ENCODE measurements around the gene ADAMTS13. TPM values are rescaled to one million over a fixed set of nuclear protein-coding genes. Genes with fewer than 3 reads are reported as not detected.

ADAMTS13 gene
- total RNA-seq, 4 donors from 2014 or later = 1.8 to 4.9 (median 3.8) TPM; not detected in 1

DNA sequence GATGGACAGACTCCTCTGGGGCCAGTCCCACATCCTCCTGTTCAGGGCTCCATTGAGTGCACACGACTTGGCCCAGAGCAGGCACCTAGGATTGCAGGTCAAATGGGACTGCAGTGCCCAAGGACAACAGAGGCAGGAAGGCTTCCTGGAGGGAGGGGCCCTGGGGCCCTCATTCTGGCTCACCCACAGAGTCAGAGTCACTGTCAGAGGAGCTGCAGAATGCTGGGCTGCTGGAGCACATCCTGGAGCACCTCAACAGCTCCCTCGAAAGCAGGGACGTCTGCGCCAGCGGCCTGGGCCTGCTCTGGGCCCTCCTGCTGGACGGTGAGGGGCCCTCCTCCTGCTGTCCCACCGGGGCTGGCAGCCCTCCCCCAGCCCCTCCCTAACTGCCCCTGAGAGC is 19.5 kb upstream of the ADAMTS13 start:
- Histone ChIP-seq H3K36me3 (no peaks in the 10 kb centered on the region), H3K4me3 (no peak overlapping the region), H3K4me1 (no peaks in the 10 kb centered on the region), H3K27me3 (no peaks in the 10 kb centered on the region), H3K27ac (no peak overlapping the region), H3K9me3 (no peaks in the 10 kb centered on the region)
- intact Hi-C loops (cut with DNase I; ENCODE audit: low total_unique reads) = no loop called here
- TF ChIP-seq, protein P1, sequence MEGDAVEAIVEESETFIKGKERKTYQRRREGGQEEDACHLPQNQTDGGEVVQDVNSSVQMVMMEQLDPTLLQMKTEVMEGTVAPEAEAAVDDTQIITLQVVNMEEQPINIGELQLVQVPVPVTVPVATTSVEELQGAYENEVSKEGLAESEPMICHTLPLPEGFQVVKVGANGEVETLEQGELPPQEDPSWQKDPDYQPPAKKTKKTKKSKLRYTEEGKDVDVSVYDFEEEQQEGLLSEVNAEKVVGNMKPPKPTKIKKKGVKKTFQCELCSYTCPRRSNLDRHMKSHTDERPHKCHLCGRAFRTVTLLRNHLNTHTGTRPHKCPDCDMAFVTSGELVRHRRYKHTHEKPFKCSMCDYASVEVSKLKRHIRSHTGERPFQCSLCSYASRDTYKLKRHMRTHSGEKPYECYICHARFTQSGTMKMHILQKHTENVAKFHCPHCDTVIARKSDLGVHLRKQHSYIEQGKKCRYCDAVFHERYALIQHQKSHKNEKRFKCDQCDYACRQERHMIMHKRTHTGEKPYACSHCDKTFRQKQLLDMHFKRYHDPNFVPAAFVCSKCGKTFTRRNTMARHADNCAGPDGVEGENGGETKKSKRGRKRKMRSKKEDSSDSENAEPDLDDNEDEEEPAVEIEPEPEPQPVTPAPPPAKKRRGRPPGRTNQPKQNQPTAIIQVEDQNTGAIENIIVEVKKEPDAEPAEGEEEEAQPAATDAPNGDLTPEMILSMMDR (IDR thresholded peaks at IDR 0.05) = no peak
- no peak for DNase-seq

DNA sequence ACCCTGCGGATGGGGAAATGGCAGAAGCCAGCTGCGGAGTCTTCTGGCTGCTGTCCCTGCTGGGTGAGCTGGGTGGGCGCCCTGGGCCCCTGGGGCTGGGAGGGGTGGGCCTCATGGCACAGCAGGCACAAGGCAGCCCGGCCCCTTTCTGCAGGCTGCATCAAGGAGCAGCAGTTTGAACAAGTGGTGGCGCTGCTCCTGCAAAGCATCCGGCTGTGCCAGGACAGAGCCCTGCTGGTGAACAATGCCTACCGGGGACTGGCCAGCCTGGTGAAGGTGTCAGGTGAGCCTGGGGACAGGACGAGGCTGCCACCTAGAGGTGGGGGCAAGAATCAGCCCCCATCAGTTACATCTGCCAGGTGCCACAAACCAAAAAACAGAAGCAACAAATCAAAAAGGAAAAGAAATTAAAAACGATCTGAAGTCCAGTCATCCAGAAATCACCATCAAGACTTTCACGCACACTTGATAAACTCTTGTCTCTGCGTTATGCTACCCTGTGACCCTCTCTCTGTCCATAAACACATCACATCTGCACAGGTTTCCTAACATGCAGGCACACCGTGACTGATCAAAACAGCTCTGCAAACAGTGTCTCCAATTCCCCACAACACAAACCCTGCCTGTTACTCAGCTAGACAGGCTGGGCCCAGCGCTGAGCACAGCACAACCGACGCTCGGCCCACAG is 18.3 kb upstream of the ADAMTS13 start:
- Histone ChIP-seq H3K27me3 (no peaks in the 10 kb centered on the region), H3K4me3 (no peak overlapping the region), H3K9me3 (no peaks in the 10 kb centered on the region), H3K27ac (no peak overlapping the region), H3K36me3 (no peaks in the 10 kb centered on the region), H3K4me1 (no peaks in the 10 kb centered on the region)
- DNase-seq = no peak
- TF ChIP-seq POLR2A (IDR thresholded peaks at IDR 0.05) = no peak
- TF ChIP-seq, protein P1 (IDR thresholded peaks at IDR 0.05) = peak in 2 of 4 experiments; percentile 17 to 21
- intact Hi-C loops (cut with DNase I; ENCODE audit: low total_unique reads) = no loop called here

DNA sequence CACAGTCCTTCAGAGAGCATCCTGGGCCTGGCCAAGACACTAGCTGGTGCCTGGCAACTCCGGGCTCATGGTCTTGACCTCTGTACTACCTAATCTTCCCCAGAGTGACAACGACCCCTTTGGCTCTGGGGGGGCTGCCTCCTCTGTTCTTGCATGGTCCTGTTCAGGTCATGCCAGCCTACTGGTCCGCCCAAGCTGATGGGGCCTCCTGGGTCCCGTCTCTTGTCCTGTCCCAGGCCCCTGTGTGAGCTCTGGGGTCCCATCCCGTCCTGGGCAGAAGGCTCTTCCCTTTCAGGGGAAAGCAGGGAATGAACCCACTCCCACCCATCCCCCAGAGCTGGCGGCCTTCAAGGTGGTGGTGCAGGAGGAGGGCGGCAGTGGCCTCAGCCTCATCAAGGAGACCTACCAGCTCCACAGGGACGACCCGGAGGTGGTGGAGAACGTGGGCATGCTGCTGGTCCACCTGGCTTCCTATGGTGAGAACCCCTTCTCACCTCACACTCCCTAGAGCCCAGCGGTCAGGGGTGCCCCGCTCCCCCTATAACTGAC is 17.6 kb upstream of the ADAMTS13 start:
- H3K36me3 ChIP-seq = no peaks in the 10 kb centered on the region
- no peak overlapping the region for H3K27ac ChIP-seq
- DNase-seq = no peak
- no peak for TF ChIP-seq POLR2A (IDR thresholded peaks at IDR 0.05)
- TF ChIP-seq, protein P1 (IDR thresholded peaks at IDR 0.05) = no peak
- no peaks in the 10 kb centered on the region for H3K4me1 ChIP-seq
- intact Hi-C loops (cut with DNase I; ENCODE audit: low total_unique reads) = loop anchor here (5.0 kb wide), 1 partner anchor 83 kb away; no protein-coding TSS in a partner anchor
- H3K4me3 ChIP-seq = no peak overlapping the region
- H3K9me3 ChIP-seq = no peaks in the 10 kb centered on the region
- no peaks in the 10 kb centered on the region for H3K27me3 ChIP-seq

DNA sequence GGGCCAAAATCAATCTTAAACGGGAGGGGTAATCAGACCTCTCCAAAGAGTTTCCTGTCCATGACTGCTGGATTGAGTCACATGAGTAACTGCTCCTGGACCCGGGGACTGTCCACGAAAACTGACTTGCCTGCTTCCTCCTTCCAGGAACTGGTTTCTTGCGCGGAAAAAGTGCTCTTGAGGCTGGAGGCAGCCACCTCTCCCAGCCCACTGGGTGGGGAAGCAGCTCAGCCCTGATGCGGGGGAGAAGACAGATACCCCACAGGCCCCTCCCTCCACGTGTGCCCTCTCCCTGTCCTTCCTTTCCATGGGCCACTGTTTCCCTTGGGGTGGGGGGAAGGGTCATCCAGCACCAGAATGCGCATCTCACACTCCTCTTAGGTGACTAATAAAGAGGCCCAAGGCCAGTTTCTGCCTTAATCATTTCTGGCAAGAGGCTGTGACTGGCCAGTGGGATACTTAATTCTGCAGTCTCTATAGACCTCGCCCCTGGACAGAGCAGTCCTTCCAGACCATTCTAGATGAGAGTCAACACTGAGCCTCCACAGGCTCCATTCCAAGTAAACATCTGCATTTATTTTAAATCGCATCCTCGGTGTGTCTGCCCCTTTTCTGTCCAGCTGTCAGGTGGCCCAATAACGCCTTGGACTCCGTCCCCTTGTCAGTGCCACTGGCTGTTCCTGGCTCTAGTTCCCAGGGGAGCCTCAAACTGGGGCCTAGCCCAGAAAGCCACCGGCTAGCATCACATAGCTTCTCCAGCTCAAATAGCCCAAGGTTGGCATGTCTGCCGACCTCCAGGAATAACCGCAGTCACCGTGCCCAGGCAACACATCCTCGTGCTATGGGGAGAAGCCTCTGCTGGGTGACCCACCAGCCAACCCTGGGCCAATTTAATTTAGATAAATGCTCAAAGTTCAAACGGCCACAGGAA is 16.4 kb upstream of the ADAMTS13 start:
- Histone ChIP-seq H3K27ac (no peak overlapping the region), H3K27me3 (no peaks in the 10 kb centered on the region), H3K4me3 (no peak overlapping the region), H3K4me1 (no peaks in the 10 kb centered on the region), H3K9me3 (no peaks in the 10 kb centered on the region), H3K36me3 (no peaks in the 10 kb centered on the region)
- DNase-seq = peak in 1 of 2 donors; percentile 30
- intact Hi-C loops (cut with DNase I; ENCODE audit: low total_unique reads) = loop anchor here (5.0 kb wide), 1 partner anchor 82 kb away; no protein-coding TSS in a partner anchor
- TF ChIP-seq, protein P1 (IDR thresholded peaks at IDR 0.05) = no peak
- TF ChIP-seq POLR2A (IDR thresholded peaks at IDR 0.05) = no peak
